Thyroid gland (tissue), 4 donors: ENCODE measurements around the gene SARDH.

Experiments
- CTCF ChIP-seq, 6 experiments: fragments of 200-600 bp in 3 of 6; fragments of 450-650 bp in 3 of 6; sonication (generic) in 3 of 6; IDR thresholded peaks; one replicate each; pipeline ENCODE4 v1.5.1; 2016 to 2019; ENCODE audit warnings: antibody characterized with exemption in 6 of 6, mild to moderate bottlenecking in 2 of 6, inconsistent platforms in 1 of 6, moderate library complexity in 1 of 6
- POLR2A ChIP-seq, 2 donors: fragments of 450-650 bp; IDR thresholded peaks; one replicate each; pipeline ENCODE4 v1.6.1; 2017; ENCODE audit warnings: antibody characterized with exemption in 2 of 2, mild to moderate bottlenecking in 2 of 2, moderate library complexity in 1 of 2

- TF ChIP-seq CTCF (IDR thresholded peaks at IDR 0.05) (no peak), POLR2A (IDR thresholded peaks at IDR 0.05) (no peak)
These were observed 104.5 kb downstream of the SARDH start for GRCh38 chr9:133633681-133634080.
